A673 (cell line): Measurements from ENCODE around the gene PPARG.

Experiments used
- EZH2 ChIP-seq: fragments of 200-600 bp; sonication (generic); IDR thresholded peaks from 2 replicates; pipeline ENCODE4 v1.6.1; 2017; ENCODE audit warnings: borderline replicate concordance, low read depth, mild to moderate bottlenecking, mixed read lengths, antibody characterized with exemption, low read length; ENCODE audit not compliant: poor library complexity, severe bottlenecking
- TF ChIP-seq, protein P1 (sequence below): fragments of 300-800, 200-600 bp; sonication (generic); conservative IDR thresholded peaks from 2 replicates; pipeline ENCODE4 v1.5.1; 2017; ENCODE audit warnings: low read depth, mild to moderate bottlenecking, antibody characterized with exemption, low read length, moderate library complexity, mixed read lengths

DNA sequence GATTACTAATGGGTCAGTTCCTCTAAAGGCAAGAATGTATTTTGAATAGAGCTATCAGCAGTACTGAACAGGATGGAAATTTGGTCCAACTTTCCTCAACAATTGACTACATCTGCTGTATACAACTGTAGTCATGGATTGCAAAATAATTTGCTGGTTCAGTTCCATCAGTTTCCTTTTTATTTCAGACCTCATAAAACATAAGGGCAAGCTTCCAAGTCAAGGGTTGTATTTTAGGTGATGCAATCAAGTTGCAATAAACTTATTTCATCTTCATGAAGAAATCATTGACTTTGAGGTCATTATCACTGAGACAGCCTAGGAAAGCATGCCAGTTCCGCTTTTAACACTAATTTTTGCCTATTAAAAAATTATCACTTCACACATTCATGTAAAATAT lies 105.0 kb downstream of the PPARG start:
- TF ChIP-seq, protein P1, sequence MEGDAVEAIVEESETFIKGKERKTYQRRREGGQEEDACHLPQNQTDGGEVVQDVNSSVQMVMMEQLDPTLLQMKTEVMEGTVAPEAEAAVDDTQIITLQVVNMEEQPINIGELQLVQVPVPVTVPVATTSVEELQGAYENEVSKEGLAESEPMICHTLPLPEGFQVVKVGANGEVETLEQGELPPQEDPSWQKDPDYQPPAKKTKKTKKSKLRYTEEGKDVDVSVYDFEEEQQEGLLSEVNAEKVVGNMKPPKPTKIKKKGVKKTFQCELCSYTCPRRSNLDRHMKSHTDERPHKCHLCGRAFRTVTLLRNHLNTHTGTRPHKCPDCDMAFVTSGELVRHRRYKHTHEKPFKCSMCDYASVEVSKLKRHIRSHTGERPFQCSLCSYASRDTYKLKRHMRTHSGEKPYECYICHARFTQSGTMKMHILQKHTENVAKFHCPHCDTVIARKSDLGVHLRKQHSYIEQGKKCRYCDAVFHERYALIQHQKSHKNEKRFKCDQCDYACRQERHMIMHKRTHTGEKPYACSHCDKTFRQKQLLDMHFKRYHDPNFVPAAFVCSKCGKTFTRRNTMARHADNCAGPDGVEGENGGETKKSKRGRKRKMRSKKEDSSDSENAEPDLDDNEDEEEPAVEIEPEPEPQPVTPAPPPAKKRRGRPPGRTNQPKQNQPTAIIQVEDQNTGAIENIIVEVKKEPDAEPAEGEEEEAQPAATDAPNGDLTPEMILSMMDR, result no peak
- no peak for TF ChIP-seq EZH2
